Naive B cell (primary cell): ENCODE data around the gene SMYD3. TPM values are rescaled to one million over a fixed set of nuclear protein-coding genes. Genes with fewer than 3 reads are reported as not detected.

Experiments used
- ATAC-seq, 2 donors: fragments of 150-1000 bp; cut with Tn5 transposase; 2 replicates each; pipeline ENCODE4 v1.10.0; 2021; ENCODE audit warnings: low read depth in 2 of 2, mild to moderate bottlenecking in 2 of 2, moderate library complexity in 2 of 2
- DNase-seq: peaks from one replicate; pipeline ENCODE4 v3.0.0; 2022
- H3K27ac Mint-ChIP-seq, 6 donors: one replicate each; pipeline ENCODE4 v1.8.0; 2020 to 2022; ENCODE audit warnings: mild to moderate bottlenecking in 6 of 6, mixed read lengths in 6 of 6, moderate library complexity in 5 of 6, inconsistent platforms in 2 of 6
- H3K27me3 Mint-ChIP-seq, 3 donors: one replicate each; pipeline ENCODE4 v1.8.0; 2021 to 2022; ENCODE audit warnings: mixed read lengths in 3 of 3, mild to moderate bottlenecking in 1 of 3
- H3K36me3 Mint-ChIP-seq, 2 donors: one replicate each; pipeline ENCODE4 v1.8.0; 2020 to 2022; ENCODE audit warnings: mixed read lengths in 2 of 2, inconsistent platforms in 1 of 2, mild to moderate bottlenecking in 1 of 2
- H3K4me1 Mint-ChIP-seq, 3 donors: one replicate each; pipeline ENCODE4 v1.8.0; 2020 to 2022; ENCODE audit warnings: mixed read lengths in 3 of 3, inconsistent platforms in 1 of 3, mild to moderate bottlenecking in 1 of 3, moderate library complexity in 1 of 3
- H3K4me3 Mint-ChIP-seq, 8 donors: one replicate each; pipeline ENCODE4 v1.8.0; 2020 to 2022; ENCODE audit warnings: mild to moderate bottlenecking in 8 of 8, mixed read lengths in 8 of 8, moderate library complexity in 8 of 8, inconsistent platforms in 2 of 8
- H3K9me3 Mint-ChIP-seq, 7 donors: one replicate each; pipeline ENCODE4 v1.8.0; 2020 to 2022; ENCODE audit warnings: mixed read lengths in 7 of 7, mild to moderate bottlenecking in 5 of 7, inconsistent platforms in 2 of 7, moderate library complexity in 1 of 7
- polyA plus RNA-seq, 6 donors: library from polyadenylated mRNA; unstranded; fragments of 300-500 nt; fragmentation: Illumina TruSeq; gene quantifications; one replicate each; pipeline ENCODE4 v1.2.3, GENCODE V29; 2021; ENCODE audit warnings: low read depth in 6 of 6

Gene SMYD3
- polyA plus RNA-seq, 6 donors from 2014 or later, result 15.8 to 27.3 (median 19.5) TPM

DNA sequence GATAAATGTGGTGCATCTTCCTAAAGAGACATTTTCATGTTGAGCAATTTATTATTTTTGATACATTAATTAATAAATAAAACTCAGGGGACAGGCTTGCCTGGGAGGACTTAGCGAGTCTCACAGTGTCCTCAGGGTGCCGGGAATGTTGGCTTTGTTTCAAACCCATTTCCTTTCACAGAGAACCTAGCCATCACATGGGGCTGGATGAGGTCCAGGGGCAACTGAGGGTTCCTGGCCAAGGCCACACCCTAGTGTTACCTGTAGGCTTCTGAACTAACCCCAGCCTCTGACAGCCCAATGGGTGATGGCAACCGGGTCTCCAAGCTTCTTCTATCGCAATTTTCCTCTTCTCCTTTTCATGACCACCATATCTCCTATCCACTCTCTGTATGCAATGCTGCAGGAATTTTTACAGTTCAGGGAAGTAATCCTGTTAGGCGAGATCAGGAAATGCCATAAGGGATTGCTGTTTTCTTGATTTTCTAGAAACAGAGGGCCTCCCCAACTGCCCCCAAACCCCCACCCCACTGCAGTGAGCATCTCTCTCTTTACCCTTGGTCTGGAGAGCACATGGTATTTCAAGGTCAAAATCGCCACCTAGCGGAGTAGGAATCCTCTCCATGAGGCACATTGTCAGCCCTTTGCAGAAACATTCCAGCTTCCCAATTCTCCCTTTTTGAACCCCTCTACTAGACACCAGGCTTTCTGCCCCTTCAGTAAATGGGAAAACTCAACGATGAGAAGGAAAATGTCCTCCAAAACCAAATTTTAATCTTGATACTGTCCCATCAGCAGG, 22.1 kb upstream of the SMYD3 start:
- Mint-ChIP-seq H3K36me3 (peaks cover 6 to 10% of the 10 kb centered on the region in 2 donors), H3K9me3 (peaks cover 4 to 37% (median 18%) of the 10 kb centered on the region in 7 donors), H3K4me3 (no peak overlapping the region), H3K4me1 (peaks cover 4 to 7% (median 6%) of the 10 kb centered on the region in 3 donors), H3K27me3 (peaks cover 0 to 9% (median 5%) of the 10 kb centered on the region in 3 donors), H3K27ac (no peak overlapping the region)
- ATAC-seq (no peak), DNase-seq (no peak)

DNA sequence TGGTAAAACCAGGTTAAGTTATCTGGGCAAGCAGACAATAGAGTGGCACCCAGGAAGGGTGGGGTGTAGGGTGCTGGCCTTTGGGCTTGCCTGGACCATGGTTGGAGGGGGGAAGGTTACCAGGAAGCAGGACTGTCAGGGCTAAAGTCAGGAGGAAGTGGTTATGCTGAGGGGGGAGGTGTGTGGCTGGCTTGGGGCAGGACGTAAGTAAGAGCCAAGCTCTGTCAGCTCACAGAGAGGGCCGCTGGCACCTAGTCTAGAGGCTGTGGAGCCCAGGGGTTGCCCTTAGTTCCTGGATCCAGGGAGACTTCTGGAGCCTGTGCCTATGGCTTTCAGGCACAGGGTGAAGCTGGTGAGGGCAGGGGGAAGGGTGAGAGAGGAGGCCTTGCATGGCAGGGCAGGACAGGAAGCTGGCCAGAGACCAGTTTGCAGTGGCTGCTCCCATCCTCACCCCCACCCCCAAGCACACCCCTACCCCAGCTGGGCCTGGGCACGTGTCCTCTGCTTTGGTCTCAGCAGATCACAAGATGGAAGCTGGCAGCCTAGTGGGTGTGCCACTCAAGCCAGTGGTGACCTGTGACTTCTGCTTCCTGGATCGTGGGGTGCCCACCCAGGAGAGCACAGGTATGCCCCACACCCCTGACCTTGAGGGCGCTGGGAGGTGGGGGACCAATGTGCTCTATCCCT, 20.5 kb upstream of the SMYD3 start:
- Mint-ChIP-seq H3K4me3 (peak overlapping the region in 1 of 8 donors; percentile 49), H3K36me3 (peaks cover 6 to 10% of the 10 kb centered on the region in 2 donors), H3K4me1 (peaks cover 4 to 7% (median 6%) of the 10 kb centered on the region in 3 donors), H3K27ac (peak overlapping the region in 1 of 6 donors; percentile 93), H3K9me3 (peaks cover 4 to 33% (median 18%) of the 10 kb centered on the region in 7 donors), H3K27me3 (peaks cover 0 to 9% (median 5%) of the 10 kb centered on the region in 3 donors)
- DNase-seq (no peak), ATAC-seq (no peak)

DNA sequence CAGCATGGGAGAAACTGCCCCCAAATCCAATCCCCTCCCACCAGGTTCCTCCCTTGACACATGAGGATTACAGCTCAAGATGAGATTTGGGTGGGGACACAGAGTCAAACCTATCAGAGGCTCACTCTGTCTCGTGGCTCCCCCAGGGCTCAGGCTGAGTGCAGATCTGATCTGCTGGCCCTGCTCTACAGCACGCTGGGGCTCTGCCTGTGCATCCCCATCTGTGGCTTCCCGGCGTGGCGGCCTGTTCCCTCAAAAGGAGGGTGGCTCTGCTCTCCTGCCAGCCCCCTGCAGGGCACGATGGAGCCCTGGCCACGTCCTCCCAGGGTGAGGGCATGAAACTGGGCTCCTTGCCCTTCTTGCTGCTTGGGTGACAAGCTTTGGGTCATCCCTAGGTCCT, 19.8 kb upstream of the SMYD3 start:
- peaks cover 4 to 28% (median 18%) of the 10 kb centered on the region in 7 donors for H3K9me3 Mint-ChIP-seq
- H3K36me3 Mint-ChIP-seq, result peaks cover 6 to 10% of the 10 kb centered on the region in 2 donors
- peaks cover 4 to 7% (median 6%) of the 10 kb centered on the region in 3 donors for H3K4me1 Mint-ChIP-seq
- DNase-seq, result no peak
- ATAC-seq, result no peak
- H3K27ac Mint-ChIP-seq, result peak overlapping the region in 1 of 6 donors; percentile 93
- H3K27me3 Mint-ChIP-seq, result peaks cover 0 to 9% (median 5%) of the 10 kb centered on the region in 3 donors
- no peak overlapping the region for H3K4me3 Mint-ChIP-seq

DNA sequence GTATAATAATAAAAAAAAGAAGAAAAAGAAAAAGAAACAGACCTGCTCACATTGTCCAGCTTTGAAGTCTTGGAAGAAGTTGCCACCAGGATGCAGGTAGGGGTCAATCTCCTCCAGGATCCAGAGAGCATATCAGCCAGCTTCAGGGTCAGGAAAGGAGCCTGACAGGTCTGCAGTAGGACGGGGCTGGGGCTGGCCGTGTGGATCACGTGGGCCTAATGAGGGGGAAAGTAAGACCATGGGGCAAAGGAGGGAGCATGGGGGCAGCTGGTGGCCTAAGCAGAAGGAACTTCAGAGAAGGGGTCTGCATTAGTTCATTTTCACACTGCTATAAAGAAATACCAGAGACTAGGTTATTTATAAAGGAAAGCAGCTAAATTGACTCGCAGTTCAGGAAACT, 19.3 kb upstream of the SMYD3 start:
- Mint-ChIP-seq H3K27me3 (peaks cover 0 to 6% (median 3%) of the 10 kb centered on the region in 3 donors), H3K9me3 (peaks cover 3 to 25% (median 15%) of the 10 kb centered on the region in 7 donors), H3K36me3 (peaks cover 5 to 6% of the 10 kb centered on the region in 2 donors), H3K4me1 (peaks cover 4 to 7% (median 6%) of the 10 kb centered on the region in 3 donors), H3K27ac (no peak overlapping the region), H3K4me3 (peak overlapping the region in 3 of 8 donors; percentile 23 to 77 (median 35))
- no peak for DNase-seq
- no peak for ATAC-seq

DNA sequence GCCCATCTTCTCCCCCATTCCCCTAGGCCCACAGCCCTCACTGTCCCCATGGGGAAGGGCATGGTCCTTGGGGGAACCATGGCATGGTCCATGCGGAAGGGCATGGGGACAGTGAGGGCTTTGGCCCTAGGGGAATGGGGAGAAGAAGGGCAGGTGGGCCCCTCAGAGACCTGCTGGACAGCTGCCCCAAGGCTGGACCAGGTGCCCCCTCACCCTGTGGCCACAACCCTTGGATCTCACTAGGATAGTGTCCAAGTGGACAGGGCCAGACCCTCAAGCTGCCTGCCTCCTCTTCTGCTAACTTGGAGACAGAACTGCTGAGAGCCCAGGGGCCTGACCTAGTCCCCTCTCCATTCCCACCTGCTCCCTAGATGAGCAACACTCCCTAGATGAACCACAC, 12.4 kb upstream of the SMYD3 start:
- DNase-seq, result no peak
- no peaks in the 10 kb centered on the region for H3K27me3 Mint-ChIP-seq
- ATAC-seq, result no peak
- peaks cover 0 to 16% (median 12%) of the 10 kb centered on the region in 7 donors for H3K9me3 Mint-ChIP-seq
- H3K36me3 Mint-ChIP-seq, result no peaks in the 10 kb centered on the region
- no peak overlapping the region for H3K4me3 Mint-ChIP-seq
- no peaks in the 10 kb centered on the region for H3K4me1 Mint-ChIP-seq
- peak overlapping the region in 1 of 6 donors; percentile 24 for H3K27ac Mint-ChIP-seq

DNA sequence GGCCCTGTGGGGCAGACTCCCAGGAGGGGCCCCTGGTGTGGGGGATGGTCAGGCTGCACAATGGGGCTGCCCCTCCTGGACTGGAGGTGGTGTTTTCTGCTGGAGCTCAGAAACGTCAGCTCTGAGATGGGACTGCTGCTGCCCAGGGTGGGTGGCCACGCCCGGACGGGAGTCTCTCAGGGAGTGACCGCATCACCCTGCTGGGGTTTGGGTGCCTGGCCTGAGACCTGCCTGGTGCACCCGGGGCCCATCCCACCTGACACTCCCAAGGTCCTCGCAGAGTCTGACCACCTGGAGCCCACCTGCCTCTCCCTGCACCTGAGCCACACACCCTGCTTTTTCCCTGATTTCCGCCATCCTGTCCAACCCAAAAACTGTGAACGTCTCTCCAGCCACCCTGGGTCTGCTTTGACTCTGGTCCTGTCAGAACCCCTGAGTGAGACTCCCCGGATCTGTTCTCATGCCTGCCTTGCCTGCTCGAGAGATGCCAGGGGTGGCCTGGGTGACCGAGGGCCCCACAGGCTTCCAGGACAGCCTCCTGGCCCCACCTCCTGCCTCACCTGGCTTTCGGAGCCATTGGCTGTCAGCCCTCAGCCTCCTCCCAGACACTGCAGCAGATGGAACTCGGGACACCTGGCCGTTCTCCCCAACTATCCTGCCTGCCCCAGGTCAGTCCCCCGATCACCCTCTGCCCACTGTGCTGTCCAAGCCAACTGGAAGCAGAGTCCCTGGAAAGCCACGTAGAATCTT, 11.6 kb upstream of the SMYD3 start:
- peaks cover 0 to 22% (median 16%) of the 10 kb centered on the region in 7 donors for H3K9me3 Mint-ChIP-seq
- no peak for DNase-seq
- H3K36me3 Mint-ChIP-seq, result no peaks in the 10 kb centered on the region
- no peaks in the 10 kb centered on the region for H3K27me3 Mint-ChIP-seq
- ATAC-seq, result no peak
- no peaks in the 10 kb centered on the region for H3K4me1 Mint-ChIP-seq
- no peak overlapping the region for H3K27ac Mint-ChIP-seq
- no peak overlapping the region for H3K4me3 Mint-ChIP-seq

DNA sequence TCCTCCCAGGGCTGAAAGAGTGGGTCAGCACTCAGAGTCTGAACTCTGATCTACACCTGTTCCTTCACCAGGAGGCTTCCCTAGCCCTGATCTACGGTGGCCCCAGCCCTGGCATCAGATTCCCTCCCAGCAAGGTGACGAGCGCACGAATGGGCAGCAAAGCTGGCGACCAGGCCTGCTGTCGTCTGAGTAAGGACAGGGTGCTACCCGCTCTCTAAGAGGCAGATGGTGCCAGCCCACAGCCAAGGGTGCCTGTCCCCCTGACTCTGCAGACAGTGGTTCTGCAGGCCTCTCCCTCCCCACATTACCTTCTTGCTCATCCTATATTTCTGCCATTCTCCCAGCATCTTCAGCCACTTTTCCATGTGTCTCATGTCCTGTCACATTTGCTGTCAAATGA, 10.3 kb upstream of the SMYD3 start:
- Mint-ChIP-seq H3K27ac (no peak overlapping the region), H3K9me3 (peaks cover 0 to 23% (median 16%) of the 10 kb centered on the region in 7 donors), H3K27me3 (no peaks in the 10 kb centered on the region), H3K4me3 (no peak overlapping the region), H3K36me3 (no peaks in the 10 kb centered on the region), H3K4me1 (no peaks in the 10 kb centered on the region)
- ATAC-seq, result no peak
- no peak for DNase-seq

DNA sequence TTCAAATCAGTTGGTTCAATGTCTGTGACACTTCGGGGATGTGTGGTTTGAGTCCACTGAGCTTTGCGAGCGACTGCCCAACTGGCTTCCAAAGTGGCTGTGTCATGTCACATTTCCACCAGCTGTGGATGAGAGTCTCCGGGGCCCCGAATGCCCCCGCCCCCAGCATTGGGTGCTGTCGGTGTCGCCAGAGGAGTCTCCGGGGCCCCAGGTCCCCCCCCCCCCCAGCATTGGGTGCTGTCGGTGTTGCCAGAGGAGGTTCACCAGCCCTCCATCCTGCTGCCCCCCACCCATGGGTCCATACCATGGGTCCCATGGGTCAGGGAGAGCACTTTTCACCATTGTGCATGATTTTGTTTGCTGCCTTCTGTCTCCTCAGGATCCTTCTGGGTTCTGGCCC, 9.0 kb upstream of the SMYD3 start:
- H3K36me3 Mint-ChIP-seq, result no peaks in the 10 kb centered on the region
- H3K4me1 Mint-ChIP-seq, result no peaks in the 10 kb centered on the region
- H3K9me3 Mint-ChIP-seq, result peaks cover 0 to 23% (median 16%) of the 10 kb centered on the region in 7 donors
- ATAC-seq, result no peak
- H3K27me3 Mint-ChIP-seq, result no peaks in the 10 kb centered on the region
- no peak for DNase-seq
- no peak overlapping the region for H3K4me3 Mint-ChIP-seq
- no peak overlapping the region for H3K27ac Mint-ChIP-seq

DNA sequence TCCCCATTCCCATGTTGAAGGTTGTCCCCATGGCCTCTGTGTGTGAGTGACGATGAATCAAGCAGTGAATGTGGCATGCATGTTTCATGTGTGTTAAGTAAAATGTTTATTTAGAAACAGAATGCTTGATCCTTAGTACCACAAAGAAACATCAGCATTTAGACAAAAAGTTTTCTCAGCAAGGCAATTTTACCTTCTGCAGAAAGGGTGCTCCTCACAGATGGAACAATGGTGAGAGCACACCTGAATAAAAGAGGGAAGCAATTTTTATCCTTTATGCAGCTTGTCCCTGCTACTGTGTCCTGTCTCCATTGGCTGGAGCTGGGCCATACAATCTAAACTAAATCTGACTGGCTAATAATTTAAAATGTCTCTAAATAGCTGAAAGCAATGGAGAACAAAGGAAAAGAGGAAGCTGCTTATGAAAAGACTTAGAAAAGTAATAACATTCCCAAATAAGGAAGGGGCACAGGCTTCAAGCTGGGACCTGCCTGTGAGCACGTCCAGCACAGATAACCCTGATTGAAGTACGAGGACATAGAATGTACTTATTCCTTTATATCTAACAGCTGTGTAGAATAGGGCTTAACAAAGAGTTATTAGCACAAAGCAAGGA, 8.4 kb upstream of the SMYD3 start:
- peak overlapping the region in 1 of 8 donors; percentile 44 for H3K4me3 Mint-ChIP-seq
- no peak overlapping the region for H3K27ac Mint-ChIP-seq
- no peak for ATAC-seq

DNA sequence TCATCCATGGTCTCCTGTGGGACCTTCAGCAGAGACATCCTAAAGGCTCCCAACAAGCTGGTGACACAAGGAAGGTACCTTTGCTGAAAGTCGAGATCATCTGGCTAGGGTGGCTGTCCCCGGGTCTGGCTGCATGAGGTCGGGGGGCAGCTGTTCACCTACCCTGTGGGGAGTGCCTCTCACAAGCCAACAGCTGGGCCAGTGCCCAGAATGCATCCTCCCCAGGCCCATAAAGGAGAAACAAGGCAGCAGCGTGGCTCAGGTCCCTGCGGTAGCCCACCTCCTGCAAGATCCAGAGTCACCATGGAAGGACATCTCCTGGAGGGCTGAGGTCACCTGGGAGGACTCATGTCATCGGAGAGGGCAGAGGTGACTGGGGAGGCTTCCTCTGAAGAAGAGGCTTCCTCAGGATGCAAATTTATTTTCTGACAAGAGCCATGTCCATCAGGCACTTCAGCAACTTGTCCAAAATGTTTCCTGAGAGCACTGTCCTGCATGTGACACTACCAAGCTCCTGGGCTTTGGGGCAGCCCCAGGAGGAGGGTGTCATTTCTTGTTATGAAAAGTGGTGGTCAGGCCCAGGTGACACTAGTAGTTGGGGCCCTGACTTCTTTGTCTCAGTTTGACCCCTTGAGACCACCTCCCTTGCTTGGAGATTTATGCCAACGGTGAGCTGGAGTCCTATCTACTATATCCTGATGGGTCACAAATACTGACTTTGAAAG, 6.7 kb upstream of the SMYD3 start:
- Mint-ChIP-seq H3K36me3 (no peaks in the 10 kb centered on the region), H3K4me3 (no peak overlapping the region), H3K27me3 (no peaks in the 10 kb centered on the region), H3K4me1 (no peaks in the 10 kb centered on the region), H3K9me3 (peaks cover 0 to 23% (median 16%) of the 10 kb centered on the region in 7 donors), H3K27ac (no peak overlapping the region)
- ATAC-seq (no peak), DNase-seq (no peak)

More for the DNA sequence above, 8.4 kb upstream of the SMYD3 start:
- Mint-ChIP-seq H3K36me3 (no peaks in the 10 kb centered on the region), H3K4me1 (no peaks in the 10 kb centered on the region), H3K9me3 (peaks cover 0 to 23% (median 16%) of the 10 kb centered on the region in 7 donors), H3K27me3 (no peaks in the 10 kb centered on the region)
- DNase-seq, result no peak

DNA sequence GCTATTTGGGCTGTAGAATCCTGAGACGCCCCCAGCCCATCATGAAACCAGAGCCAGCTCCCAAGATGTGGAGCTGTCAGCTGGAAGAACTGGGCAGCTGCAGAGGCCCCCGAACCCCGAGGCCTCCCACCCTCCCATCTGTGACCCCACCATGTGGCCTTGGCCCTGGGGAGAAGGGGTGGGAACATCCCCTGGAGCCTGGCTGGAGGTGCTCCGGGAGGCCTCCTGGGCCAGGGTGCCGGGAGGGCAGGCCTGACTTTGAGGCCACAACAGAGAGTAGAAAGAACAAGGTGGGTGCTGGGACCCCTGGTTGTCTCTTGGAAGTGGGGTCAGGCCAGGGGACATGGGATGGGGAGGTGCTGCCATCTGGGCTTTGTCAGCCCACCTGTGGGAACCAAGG, 6.0 kb upstream of the SMYD3 start:
- Mint-ChIP-seq H3K9me3 (peaks cover 0 to 23% (median 16%) of the 10 kb centered on the region in 7 donors), H3K36me3 (no peaks in the 10 kb centered on the region), H3K4me3 (no peak overlapping the region), H3K4me1 (peaks cover 0 to 2% (median 0%) of the 10 kb centered on the region in 3 donors), H3K27me3 (no peaks in the 10 kb centered on the region), H3K27ac (peak overlapping the region in 1 of 6 donors; percentile 57)
- DNase-seq, result no peak
- no peak for ATAC-seq

DNA sequence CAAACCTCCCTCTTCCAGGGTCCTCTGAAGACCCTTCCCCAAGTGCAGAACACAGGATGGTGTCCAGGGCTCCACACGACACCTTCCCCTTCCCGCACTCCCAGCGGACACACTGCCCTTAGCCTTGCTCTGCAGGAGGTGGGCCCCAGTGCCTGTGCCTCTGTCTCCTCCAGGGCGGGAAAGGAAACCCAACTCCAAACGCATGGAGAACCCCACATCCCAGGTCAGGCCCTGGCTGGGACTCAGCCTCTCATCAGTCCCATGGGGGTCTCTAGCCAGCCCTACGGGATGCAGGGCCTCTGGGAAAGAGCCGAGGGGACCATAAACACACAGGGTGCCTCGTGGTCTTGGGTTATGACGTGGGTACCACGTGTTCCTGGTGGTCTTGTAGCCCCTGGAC, 5.6 kb upstream of the SMYD3 start:
- Mint-ChIP-seq H3K36me3 (no peaks in the 10 kb centered on the region), H3K4me1 (peaks cover 2 to 6% (median 3%) of the 10 kb centered on the region in 3 donors), H3K9me3 (peaks cover 0 to 23% (median 16%) of the 10 kb centered on the region in 7 donors), H3K27me3 (no peaks in the 10 kb centered on the region), H3K4me3 (peak overlapping the region in 2 of 8 donors; percentile 35 to 60), H3K27ac (no peak overlapping the region)
- ATAC-seq, result no peak
- DNase-seq, result no peak
